ENCODE results near the gene CCDC116.

- TF ChIP-seq REST (IDR thresholded peaks at IDR 0.05; ENCODE audit: low read depth) (no peak), CEBPB (IDR thresholded peaks at IDR 0.05) (no peak), NFIC (IDR thresholded peaks at IDR 0.05) (no peak), TCF12 (IDR thresholded peaks at IDR 0.05; ENCODE audit: low read depth) (0 out of 2 replicates have a peak, but pooled peaks have one; percentile 30), TEAD4 (IDR thresholded peaks at IDR 0.05) (0 out of 2 replicates have a peak, but pooled peaks have one; percentile 41), TAF1 (IDR thresholded peaks at IDR 0.05; ENCODE audit: low read depth) (no peak), CREB1 (IDR thresholded peaks at IDR 0.05; ENCODE audit: low read depth) (no peak), ZBTB7A (IDR thresholded peaks at IDR 0.05; ENCODE audit: low read depth) (no peak), FOXM1 (IDR thresholded peaks at IDR 0.05; ENCODE audit: borderline replicate concordance, low read depth) (no peak), MAX (IDR thresholded peaks at IDR 0.05) (no peak), USF1 (IDR thresholded peaks at IDR 0.05) (no peak)
These were observed 8.3 kb upstream of the CCDC116 start for GRCh38 chr22:21624120-21624879.

Measured in Ishikawa (cell line).